IPS-18a (cell line): ENCODE data around the gene NCKAP5.

ENCODE experiments used
- H3K27ac ChIP-seq: one replicate; pipeline ENCODE4 v1.5.1; 2013; ENCODE audit warnings: low read length
- H3K27me3 ChIP-seq: one replicate; pipeline ENCODE4 v1.6.1; 2013; ENCODE audit warnings: mild to moderate bottlenecking, low read length; ENCODE audit not compliant: control insufficient read depth, insufficient read depth
- H3K36me3 ChIP-seq: one replicate; pipeline ENCODE4 v1.6.1; 2013; ENCODE audit warnings: low read depth, low read length; ENCODE audit not compliant: control insufficient read depth
- H3K4me1 ChIP-seq: one replicate; pipeline ENCODE4 v1.6.1; 2013; ENCODE audit warnings: low read depth, low read length; ENCODE audit not compliant: control insufficient read depth
- H3K4me3 ChIP-seq: one replicate; pipeline ENCODE4 v1.5.1; 2013; ENCODE audit warnings: low read length
- H3K9ac ChIP-seq: one replicate; pipeline ENCODE4 v1.6.1; 2013; ENCODE audit warnings: mild to moderate bottlenecking, low read length, moderate library complexity
- H3K9me3 ChIP-seq: one replicate; pipeline ENCODE4 v1.6.1; 2013; ENCODE audit warnings: low read depth, low read length; ENCODE audit not compliant: control insufficient read depth

NCKAP5 gene

DNA sequence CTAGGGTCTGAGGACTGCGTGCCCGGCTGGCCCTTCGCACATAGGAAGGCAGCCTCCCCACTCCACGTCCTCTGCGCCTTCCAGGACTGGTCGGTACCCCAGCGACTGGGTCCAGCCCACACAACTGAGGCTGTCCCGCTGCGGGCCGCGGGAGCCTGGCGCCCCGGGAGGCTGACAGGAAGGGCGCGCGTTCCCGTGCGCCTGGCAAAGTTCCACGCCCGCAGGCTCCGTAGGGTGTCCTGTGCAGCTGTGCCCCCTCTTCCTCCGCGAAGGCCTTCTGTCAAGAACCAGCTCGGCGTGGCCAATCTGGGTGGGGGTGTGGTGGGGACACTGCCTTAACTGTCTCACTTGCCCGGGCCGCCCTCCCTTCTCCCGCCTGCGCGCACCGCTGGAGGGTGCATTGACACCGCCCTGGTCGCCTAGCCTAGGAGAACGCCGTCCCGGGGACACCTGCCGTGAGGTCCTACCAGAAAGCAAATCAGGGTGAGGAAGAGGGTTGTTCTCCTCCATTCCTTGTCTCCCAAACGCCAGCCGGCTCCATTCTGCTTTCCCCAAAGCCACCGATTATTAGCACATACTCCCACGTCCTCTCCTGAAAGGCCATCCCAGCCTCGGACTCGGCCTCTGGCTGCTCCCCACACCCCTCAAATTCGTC lies 897.6 kb downstream of the NCKAP5 start:
- Histone ChIP-seq H3K9ac (no peak overlapping the region), H3K27ac (no peak overlapping the region)

DNA sequence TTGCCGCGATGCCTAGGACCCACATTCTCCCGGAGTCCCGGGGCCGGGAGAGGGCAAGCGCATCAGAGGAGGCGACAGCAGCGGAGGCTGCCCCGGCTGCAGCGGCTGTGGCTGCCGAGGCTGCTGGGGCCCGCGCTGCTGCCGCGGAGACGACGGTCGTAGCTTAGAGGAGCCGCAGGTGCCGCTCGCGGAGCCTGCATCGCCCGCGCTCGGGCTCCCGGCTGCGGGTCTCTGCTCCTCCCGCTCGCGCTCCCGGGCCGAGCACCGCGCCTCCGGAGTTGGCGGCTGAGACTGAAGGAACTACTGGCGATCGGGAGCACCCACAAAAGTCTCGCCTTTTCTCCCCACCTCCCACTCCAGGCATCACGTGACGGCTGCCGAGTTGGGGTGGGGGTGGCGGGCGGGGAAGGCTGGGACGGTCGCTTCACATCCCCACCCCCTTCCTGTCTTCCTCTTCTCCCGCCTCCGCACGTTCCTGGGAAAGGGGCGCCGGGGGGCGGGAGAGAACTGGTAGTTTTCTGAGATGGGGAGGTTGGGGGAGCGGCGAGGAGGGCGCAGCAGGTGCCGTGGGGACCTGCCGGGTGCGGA lies 898.3 kb downstream of the NCKAP5 start, which contains the start of gene LYPD1:
TSS of gene LYPD1 (minus strand) at position 298 of the 588 bp plus-strand sequence. CDS start at position 25, 273 bp downstream.
- H3K27me3 ChIP-seq, result peaks cover 84% of the 10 kb centered on the region
- no peaks in the 10 kb centered on the region for H3K9me3 ChIP-seq
- no peak within 1 kb of the TSS for H3K27ac ChIP-seq
- no peaks in the 10 kb centered on the region for H3K36me3 ChIP-seq
- H3K4me3 ChIP-seq, result peak within 1 kb of the TSS; percentile 74
- H3K9ac ChIP-seq, result no peak within 1 kb of the TSS
- H3K4me1 ChIP-seq, result peaks cover 4% of the 10 kb centered on the region

More for the DNA sequence above, 897.6 kb downstream of the NCKAP5 start:
- no peaks in the 10 kb centered on the region for H3K36me3 ChIP-seq
- H3K27me3 ChIP-seq, result peaks cover 84% of the 10 kb centered on the region
- H3K4me3 ChIP-seq, result peak overlapping the region; percentile 74
- peaks cover 4% of the 10 kb centered on the region for H3K4me1 ChIP-seq
- no peaks in the 10 kb centered on the region for H3K9me3 ChIP-seq

DNA sequence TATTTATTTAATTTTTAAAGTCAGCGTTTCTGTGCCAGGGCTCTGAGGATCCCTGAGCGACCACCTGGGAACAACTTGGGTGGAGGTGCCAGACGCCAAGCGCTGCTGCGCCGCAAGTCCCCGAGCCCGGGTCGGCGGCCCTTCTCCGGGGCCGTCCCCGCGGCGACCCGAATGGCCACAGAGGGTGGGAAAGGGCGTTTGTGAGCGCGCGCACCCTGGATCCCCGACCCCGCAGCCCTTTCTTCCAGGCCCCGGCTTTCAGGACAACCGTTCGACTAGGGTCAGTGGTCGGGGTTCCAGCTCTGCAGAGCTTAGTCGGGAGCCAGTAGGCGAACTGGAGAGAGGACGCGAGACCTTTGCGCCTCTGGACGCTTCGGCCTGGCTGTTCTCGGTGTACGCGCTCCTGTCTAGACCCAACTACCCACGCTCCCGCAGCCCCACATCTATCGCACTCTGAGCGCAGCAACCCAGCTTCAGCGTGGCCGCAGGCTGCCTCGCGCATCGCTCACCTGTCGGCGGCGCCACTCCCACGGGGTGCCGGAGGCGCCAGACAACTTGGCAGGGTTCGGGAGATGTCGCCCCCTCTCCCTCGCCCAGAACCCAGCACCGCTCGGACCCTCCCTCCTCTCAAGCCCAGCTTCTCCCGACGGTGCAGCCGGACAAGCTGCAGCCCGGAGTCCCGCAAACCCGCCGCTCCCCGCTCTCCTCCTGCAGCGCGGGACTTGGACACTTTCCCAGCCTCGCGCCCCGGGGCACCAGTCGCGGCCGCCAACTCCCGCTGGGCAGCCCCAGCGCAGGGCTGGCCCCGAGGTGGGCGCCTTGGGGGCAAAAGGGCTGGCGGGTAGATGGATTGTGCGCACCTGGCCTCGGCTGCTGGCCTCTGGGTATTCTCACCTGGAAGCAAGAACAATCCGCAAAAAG lies 899.0 kb downstream of the NCKAP5 start:
- Histone ChIP-seq H3K36me3 (no peaks in the 10 kb centered on the region), H3K27ac (no peak overlapping the region), H3K9me3 (no peaks in the 10 kb centered on the region), H3K4me1 (peaks cover 4% of the 10 kb centered on the region), H3K4me3 (peak overlapping the region; percentile 74), H3K9ac (no peak overlapping the region), H3K27me3 (peaks cover 83% of the 10 kb centered on the region)

DNA sequence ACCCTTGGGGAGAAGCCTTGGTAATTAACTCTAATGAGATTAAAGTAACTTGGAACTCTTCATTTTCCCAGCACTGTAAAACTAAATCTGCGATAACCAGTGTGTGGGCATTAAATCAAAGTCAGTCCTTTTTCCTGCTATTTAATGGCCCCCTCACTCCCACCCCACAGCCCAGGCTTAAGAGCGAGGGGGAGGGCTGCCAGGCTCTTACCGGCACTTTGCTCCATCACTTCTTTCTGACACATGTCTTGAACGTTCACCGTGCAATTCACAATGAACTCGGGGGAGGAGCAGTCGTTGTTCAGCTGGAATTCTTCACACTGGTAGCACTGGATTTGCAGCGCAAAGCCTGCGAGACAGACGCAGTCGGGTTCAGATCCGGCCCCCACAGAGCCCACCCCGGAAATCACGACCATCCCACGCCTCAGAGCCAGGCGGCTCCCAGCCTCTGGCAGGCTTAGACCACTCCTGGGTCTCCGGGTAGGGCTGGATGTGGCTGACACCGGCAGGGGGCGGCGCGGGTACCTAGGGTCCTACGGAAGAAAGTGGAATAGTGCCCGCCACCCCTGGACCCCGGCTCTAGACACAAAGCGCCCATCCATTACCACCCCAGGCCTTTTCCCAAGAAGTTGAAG lies 900.0 kb downstream of the NCKAP5 start:
- Histone ChIP-seq H3K27me3 (peaks cover 74% of the 10 kb centered on the region), H3K27ac (no peak overlapping the region), H3K4me1 (peaks cover 4% of the 10 kb centered on the region), H3K9ac (no peak overlapping the region), H3K9me3 (no peaks in the 10 kb centered on the region), H3K4me3 (peak overlapping the region; percentile 74), H3K36me3 (no peaks in the 10 kb centered on the region)

DNA sequence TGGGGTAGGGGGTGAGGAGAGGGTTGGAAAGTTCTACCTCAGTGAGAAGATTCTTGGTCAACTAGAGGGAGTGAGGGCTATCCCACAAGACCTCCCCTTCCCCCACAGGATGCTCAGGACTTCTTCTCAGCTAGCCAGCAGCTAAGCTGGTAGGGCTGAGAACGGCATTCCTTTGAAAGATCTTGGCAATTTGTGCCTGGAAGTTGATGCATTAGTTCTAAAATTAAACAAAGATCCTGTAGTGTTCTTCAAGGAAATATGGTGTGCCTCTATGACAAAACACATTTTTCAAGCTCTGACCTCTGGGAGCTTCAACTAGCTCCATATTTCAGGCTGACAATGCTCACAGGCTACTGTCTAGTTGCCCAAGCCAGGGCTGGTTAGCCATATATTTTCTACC lies 900.6 kb downstream of the NCKAP5 start:
- H3K27me3 ChIP-seq, result peaks cover 68% of the 10 kb centered on the region
- no peak overlapping the region for H3K4me3 ChIP-seq
- peaks cover 4% of the 10 kb centered on the region for H3K4me1 ChIP-seq
- H3K9me3 ChIP-seq, result no peaks in the 10 kb centered on the region
- H3K36me3 ChIP-seq, result no peaks in the 10 kb centered on the region
- no peak overlapping the region for H3K9ac ChIP-seq
- H3K27ac ChIP-seq, result no peak overlapping the region

GRCh38 chr2:132665401-132666140 lies 902.7 kb downstream of the NCKAP5 start:
- peaks cover 47% of the 10 kb centered on the region for H3K27me3 ChIP-seq
- no peak overlapping the region for H3K27ac ChIP-seq
- H3K36me3 ChIP-seq, result no peaks in the 10 kb centered on the region
- H3K9me3 ChIP-seq, result no peaks in the 10 kb centered on the region
- H3K9ac ChIP-seq, result no peak overlapping the region
- peaks cover 4% of the 10 kb centered on the region for H3K4me1 ChIP-seq
- no peak overlapping the region for H3K4me3 ChIP-seq

- H3K9ac ChIP-seq, result no peak overlapping the region
- H3K36me3 ChIP-seq, result no peaks in the 10 kb centered on the region
- no peaks in the 10 kb centered on the region for H3K9me3 ChIP-seq
- peaks cover 4% of the 10 kb centered on the region for H3K4me1 ChIP-seq
- H3K27me3 ChIP-seq, result peaks cover 32% of the 10 kb centered on the region
- no peak overlapping the region for H3K4me3 ChIP-seq
- no peak overlapping the region for H3K27ac ChIP-seq
These were observed 904.2 kb downstream of the NCKAP5 start for GRCh38 chr2:132664096-132664495.

GRCh38 chr2:132662732-132663131 lies 905.5 kb downstream of the NCKAP5 start:
- Histone ChIP-seq H3K4me1 (peaks cover under 1% of the 10 kb centered on the region), H3K36me3 (no peaks in the 10 kb centered on the region), H3K27ac (no peak overlapping the region), H3K9me3 (no peaks in the 10 kb centered on the region), H3K4me3 (no peak overlapping the region), H3K9ac (no peak overlapping the region), H3K27me3 (peaks cover 18% of the 10 kb centered on the region)

DNA sequence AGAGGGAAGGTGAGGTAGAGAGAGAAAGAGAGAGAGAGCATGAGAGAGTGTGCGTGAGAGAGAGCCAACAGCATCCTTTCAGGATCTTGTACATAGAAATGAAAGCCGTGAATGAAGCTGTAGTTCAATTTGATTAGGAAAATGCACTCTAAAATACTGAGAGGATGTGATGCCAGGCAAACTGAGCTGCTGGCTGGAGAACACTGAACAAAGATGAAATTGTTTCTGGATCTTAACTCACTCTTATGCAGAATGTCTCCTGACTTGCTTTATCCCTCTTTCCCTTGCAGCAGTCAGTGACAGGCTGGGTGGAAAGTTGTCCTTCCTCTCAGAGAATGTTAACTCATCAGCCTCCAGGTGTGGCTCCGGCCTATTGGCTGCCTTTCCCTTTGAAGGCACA lies 908.9 kb downstream of the NCKAP5 start:
- Histone ChIP-seq H3K27ac (no peak overlapping the region), H3K9me3 (no peaks in the 10 kb centered on the region), H3K4me1 (peaks cover 7% of the 10 kb centered on the region), H3K27me3 (no peaks in the 10 kb centered on the region), H3K36me3 (no peaks in the 10 kb centered on the region), H3K4me3 (no peak overlapping the region), H3K9ac (no peak overlapping the region)

DNA sequence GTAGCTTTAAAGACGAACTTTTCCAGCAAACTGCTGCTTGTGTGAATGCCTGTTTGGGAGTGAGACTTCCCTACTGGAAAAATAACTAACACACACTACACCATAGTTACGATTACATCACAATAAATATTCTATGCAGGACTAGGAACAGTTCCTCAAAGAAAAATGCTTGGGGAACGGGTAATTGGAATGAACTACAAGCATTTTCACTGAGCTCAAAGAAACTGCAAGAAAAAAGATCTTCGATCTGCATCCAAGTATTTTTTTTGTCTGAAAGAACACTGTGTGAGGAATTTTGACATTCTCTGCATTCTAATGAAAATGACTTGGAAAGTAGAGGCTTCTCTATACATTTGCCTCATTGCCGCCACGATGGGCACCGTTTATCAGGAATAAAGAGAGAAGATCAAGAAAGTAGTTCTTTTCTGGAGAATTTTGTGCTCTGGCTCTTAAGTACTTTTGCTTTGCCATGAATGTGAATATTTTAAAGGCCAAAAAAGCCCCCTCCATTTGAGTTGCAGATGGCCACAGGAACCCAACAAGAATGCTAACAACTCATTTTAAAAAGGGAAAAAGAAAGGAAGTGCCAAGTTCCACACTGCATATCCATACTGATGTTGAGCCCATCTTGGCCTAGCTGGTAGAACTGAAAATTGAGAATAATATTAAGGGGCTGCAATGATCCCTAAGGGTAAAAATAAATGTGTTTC lies 911.8 kb downstream of the NCKAP5 start:
- Histone ChIP-seq H3K36me3 (no peaks in the 10 kb centered on the region), H3K9ac (no peak overlapping the region), H3K4me3 (no peak overlapping the region), H3K4me1 (peaks cover 7% of the 10 kb centered on the region), H3K9me3 (no peaks in the 10 kb centered on the region), H3K27me3 (no peaks in the 10 kb centered on the region), H3K27ac (no peak overlapping the region)
